Activated CD4-positive, alpha-beta T cell treated with anti-CD3 and anti-CD28 coated beads, Interleukin-2, amount 50 U/mL, for 4 hours (primary cell): ENCODE measurements around the gene ERC1.
"Not testable (repeated sequence)": the region's sequence is repeated elsewhere in the genome, so short reads cannot be mapped to it uniquely, and the experiment has no call there.

ENCODE experiments used
- DNase-seq, 2 experiments: peaks; one replicate each; pipeline ENCODE4 v3.0.0-alpha.2; 2020

ERC1 gene

DNA sequence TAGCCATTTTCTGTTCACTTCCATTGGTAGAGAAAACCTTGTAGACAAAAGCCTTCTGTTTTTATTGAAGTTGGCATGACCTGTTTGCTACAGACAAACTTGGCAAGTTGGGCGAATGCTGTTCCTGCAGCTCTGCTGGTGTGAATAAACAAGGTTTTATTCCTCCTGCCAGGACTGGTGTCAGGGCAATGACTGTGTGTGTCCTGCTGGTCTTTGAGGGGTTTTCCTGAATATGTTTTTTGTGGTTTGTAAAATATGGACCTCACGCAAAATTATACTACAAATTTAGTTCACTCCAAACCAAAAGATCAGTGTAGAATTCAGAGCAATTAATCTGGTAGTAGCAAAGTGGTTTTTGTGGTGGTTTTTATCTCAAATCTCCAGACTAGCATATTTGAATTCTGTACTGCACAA lies 140.8 kb downstream of the ERC1 start:
- DNase-seq: no peak

DNA sequence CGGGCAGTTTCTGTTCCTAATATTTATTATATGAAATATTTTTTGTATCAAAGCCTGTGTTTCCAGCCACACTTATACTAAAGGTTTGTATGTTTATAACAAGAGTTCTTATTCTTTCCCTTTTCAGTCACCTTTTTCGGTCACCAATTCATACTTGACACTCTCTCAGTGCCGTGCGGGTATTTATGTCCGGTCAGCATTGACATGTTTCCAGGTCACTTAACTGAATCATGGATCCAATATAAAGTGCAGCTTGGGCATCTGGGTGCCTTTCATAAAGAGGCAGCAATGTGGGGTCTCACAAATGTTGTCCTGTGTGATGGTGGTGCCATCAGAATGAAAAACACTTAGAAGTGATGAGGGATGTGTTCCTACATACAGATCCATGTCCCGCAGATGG lies 141.3 kb downstream of the ERC1 start:
- DNase-seq: no peak

- DNase-seq: no peak
These were observed 147.7 kb downstream of the ERC1 start for GRCh38 chr12:1138691-1139090.

- not testable (repeated sequence) for DNase-seq
These were observed 155.7 kb downstream of the ERC1 start for GRCh38 chr12:1146758-1147157.

DNA sequence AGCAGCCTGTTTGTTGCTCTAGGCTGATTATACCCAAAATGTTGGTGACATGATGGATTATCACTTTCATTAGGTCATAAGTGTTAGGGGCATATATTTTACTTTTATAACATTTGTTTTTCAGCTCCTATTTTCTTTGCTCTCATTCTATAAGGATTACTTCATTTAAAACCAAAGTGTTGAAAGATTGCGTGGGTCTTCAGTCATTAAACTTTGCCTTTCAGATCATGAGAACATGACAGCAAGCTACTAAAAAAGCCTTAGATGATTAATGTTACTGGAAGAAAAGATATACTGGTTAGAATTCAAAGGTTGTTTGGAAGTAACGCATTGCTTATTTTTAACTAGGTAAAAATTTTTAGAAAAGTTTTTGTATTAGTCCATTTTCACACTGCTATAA lies 156.8 kb downstream of the ERC1 start:
- no peak for DNase-seq

DNA sequence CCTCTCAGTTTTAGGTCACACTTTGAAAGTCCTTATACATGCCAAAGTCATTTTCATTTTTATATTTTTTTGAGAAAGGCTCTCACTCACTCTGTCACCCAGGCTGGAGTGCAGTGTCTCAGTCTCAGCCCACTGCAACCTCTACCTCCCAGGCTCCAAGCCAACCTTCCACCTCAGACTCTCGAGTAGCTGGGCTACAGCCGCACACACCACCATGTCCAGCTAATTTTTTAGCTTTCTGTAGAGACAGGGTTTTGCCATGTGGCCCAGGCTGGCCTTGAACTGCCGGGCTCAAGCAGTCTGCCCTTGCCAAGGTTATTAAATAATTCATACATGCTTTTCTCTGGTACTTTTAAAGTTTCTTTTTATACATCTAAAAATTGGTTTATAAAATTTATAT lies 166.0 kb downstream of the ERC1 start:
- no peak for DNase-seq

DNA sequence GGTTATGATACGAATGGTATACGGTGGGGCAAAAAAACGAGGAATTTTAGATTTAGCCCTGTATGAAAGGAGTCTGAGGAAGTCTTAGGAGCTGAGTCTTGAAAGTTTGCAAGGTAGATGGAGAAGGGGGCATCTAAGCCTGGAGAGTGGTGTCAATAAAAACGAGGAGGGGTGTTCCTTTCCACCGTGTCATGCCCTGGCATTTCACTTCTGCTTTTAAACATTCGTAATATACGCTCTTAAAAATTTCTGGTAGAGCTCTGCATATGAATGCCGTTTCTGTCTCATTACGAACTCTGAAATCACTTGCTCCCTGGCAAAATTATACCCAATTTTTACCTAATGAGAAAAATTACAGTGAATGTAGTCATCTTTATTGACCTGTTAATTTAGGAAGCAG lies 170.2 kb downstream of the ERC1 start:
- DNase-seq: no peak

DNA sequence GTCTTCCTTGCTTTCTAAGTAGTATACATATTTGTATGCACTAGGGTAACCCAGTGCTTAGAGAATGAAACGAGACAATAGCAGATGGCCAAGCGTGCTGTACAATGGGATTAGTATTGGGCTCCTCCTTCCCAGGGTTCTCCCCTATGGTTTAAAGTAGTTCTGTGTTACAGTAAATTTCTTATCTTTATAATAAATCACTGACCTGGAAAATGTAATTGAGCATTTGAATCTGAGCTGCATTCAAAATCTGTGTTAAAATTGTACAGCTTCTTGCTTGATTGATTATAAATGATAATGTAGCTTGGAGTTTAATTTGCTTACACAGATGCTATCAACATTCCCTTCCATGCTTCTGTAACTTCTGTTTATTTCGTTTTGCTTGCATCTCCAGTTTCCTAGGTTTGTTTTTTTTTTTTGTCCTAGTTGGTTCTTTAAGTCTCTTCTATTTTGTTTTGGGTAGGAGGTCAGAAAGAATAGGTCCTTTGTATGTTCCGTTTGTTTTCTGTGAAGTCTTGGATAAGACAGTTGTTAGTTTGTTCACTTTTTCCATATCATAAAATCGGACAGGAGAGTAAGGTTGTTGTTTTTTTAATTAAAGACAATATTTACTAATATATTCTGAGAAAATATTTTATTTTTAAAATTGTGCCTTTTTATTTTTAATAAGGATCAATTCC lies 171.2 kb downstream of the ERC1 start:
- DNase-seq: no peak

GRCh38 chr12:1167784-1168183 lies 176.8 kb downstream of the ERC1 start:
- DNase-seq: no peak

DNA sequence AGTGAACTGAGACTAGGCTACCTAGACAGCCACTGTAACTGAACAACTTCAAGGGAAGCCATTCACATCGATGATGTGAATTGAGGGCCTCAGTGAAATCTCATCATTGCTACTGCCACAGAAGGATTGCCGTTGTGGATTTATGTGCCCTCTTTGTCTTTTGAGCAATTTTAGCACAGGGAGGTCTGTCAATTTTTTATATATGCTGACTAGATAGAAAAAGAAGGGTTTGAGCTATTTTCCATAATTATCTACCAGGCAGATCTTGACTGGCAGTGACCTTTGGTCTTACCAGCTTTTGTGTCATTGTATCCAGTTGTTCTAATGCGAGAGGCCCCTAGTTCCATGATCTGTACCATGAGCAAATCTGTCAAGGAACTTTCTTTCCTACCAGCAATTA lies 179.4 kb downstream of the ERC1 start:
- DNase-seq: no peak

DNA sequence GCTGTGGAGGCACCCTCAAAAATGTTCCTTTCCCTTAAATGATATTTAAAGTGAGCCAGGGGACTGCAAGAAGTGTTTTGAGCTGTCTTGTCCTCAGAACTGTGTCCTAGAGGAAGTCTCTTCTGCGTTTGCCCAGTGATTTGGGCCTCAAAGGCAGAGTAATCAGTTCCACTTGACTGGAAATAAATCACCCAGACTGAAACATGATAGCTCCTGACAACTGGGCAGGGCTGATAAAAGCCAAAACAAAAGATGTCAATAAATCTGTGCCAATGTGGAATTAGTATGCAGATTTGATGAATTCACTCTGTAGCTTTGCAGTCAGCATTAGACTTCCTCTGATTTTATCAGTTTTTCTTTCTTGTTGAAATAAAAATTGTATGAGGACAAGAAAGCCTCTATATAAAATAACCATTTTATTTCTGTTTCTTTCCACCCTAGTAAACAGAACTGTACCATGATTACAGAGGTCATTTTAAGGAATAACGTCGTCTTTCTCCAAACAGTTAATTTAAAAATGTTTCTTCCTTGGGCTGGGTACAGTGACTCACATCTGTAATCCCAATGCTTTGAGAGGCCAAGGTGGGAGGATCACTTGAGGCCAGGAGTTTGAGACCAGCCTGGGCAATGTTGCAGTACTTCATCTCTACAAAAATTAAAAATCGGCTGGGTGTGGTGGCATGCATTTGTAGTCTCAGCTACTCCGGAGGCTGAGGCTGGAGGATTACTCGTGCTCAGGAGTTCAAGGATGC lies 180.8 kb downstream of the ERC1 start:
- DNase-seq: no peak

DNA sequence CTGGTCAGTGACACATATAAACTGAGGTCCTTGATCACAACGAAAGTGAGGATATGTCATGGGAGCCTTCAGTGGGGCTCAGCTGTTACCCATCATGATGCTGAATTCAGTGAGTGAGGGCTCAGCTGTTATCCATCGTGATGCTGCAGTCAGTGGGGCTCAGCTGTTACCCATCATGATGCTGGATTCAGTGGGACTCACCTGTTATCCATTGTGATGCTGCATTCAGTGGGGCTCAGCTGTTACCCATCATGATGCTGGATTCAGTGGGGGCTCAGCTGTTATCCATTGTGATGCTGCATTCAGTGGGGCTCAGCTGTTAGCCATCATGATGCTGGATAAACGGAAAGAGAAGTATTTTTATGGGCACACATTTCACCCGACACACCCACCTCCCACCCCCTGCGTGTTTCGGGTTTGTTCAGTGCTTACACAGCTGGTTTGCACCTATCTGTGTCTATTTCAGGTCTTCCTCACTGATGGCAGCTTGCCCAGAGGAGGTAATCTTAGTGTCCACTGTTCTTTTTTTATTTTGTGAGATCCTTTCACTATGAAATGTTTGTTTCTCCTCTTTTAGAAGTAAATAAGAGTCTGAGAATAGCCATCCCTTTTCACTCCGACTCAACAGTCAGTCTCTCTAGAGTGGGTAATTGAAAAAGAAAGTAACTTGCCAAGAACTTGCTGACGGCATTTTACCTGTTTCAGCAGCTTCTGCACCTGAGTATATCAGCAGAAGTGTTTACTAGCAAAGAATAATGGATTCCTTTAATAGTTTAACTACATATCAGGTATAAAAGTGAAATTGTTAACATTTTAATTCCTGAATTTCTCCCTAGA lies 183.0 kb downstream of the ERC1 start:
- DNase-seq: no peak

DNA sequence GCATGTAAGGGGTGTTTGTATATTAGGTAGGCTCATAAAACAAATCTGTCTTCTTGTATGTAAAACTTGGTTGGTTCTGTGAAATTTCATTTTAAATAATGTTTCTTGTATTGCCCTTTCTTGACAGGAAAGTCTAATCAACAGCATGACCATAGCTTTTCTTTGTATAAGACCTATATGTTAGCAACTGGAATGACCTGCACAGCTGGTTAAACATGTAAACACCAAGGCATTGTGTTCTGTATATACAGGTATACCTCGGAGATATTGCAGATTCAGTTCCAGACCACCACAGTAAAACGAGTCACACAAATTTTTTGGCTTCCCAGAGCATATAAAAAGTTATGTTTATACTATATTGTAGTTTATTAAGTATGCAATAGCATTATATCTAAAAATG lies 183.6 kb downstream of the ERC1 start:
- no peak for DNase-seq

GRCh38 chr12:1176191-1176590 lies 185.2 kb downstream of the ERC1 start:
- no peak for DNase-seq

GRCh38 chr12:1179128-1179527 lies 188.1 kb downstream of the ERC1 start:
- no peak for DNase-seq

GRCh38 chr12:1182069-1182468 lies 191.0 kb downstream of the ERC1 start:
- DNase-seq: no peak

- DNase-seq: no peak
These were observed 193.4 kb downstream of the ERC1 start for GRCh38 chr12:1184402-1184801.

GRCh38 chr12:1185460-1186182 lies 194.6 kb downstream of the ERC1 start:
- DNase-seq: no peak

GRCh38 chr12:1186298-1186697 lies 195.3 kb downstream of the ERC1 start:
- DNase-seq: no peak

DNA sequence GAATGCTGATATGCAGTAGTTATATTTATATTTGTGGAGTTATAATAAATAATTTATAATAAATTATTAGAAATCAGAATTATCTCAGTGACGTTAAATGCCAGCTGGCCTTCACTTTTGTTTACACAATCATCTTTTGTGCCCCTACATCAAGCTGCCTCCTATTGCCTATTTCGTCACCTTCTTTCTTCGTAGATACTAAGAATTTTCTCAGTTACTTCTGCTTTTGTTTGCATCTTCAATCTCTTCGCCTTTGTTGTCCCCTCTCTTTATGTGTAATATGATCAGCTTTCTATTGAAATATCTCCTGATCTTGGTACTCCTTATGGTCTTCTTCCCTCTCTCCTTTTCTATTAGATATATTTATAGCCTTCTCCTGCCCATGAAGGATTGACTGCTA lies 197.0 kb downstream of the ERC1 start:
- DNase-seq: no peak

- no peak for DNase-seq
These were observed 198.1 kb downstream of the ERC1 start for GRCh38 chr12:1189163-1189562.

DNA sequence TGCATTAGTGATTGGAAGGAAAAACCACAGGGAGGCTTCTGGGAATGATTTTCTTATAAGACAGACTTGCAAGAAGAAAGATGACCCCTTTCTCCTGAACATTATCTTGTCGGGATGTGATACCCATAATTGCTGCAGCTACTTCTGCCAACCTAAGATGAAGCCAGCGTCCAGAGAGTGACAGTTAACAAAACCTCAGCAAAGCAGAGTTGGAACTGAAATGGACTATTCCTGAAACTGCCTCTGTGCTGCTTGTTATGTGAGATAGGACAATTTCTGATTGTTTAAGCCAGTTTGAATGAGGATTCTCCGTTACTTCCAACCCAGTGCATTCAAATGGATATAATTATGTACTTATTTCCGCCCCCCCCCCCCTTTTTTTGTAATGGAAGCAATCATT lies 204.5 kb downstream of the ERC1 start:
- no peak for DNase-seq
